Measurements from ENCODE around the gene PFKL. TPM values are rescaled to one million over a fixed set of nuclear protein-coding genes. Genes with fewer than 3 reads are reported as not detected.

PFKL gene
- total and polyA plus RNA-seq, 2 of the 8 experiments (the other 6 are each of a cell fraction or from before 2014, with no cell fraction given), result 80.2 to 82.3 TPM

DNA sequence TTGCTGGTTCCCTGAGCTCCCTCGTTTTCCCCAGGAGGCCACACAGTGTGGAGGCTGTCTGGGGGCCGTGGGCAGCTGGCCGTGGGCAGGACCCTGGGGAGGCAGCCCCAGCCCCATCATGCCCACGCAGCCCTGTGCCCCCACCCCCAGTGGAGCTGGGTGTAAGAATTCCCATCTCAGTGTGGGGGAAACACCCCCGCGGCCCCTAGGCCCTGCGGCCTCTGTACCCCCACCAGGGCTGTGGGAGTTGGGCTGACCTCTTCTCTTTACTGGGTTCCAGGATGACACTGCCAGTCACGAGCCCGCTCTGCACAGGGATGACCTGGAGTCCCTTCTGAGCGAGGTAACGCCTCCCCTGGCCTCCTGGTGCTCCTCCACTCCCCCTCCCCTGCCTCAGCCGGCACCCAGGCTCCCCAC is 3.7 kb upstream of the PFKL start:
- Histone ChIP-seq H3K4me2 (ENCODE audit: insufficient read depth in 1 of 2, low read depth in 2 of 2, low read length in 2 of 2) (no peak overlapping the region), H3K9ac (replicated peaks in 1 of 4; ENCODE audit: extremely low read depth in 1 of 4, low read depth in 3 of 4, low read length in 3 of 4) (no peak overlapping the region), H3K23me2 (ENCODE audit: low read depth, low read length) (peaks cover 12% of the 10 kb centered on the region; the same call in 1 of the 2 replicates), H3K79me1 (ENCODE audit: low read depth, low read length) (no peaks in the 10 kb centered on the region), H3K14ac (ENCODE audit: insufficient read length) (no peak overlapping the region), H3K27me3 (replicated peaks in 1 of 4; ENCODE audit: control insufficient read depth in 3 of 4, extremely low read depth in 1 of 4, insufficient read depth in 3 of 4, low read length in 3 of 4) (peaks cover 0 to 3% (median 0%) of the 10 kb centered on the region in 4 experiments; a peak in 2 of 7 replicates), H2BK12ac (ENCODE audit: low read depth, low read length) (no peak overlapping the region), H2BK5ac (ENCODE audit: low read depth, low read length) (no peak overlapping the region), H3K4me1 (replicated peaks in 1 of 4; ENCODE audit: control insufficient read depth in 3 of 4, insufficient read depth in 4 of 4, low read length in 3 of 4) (peaks cover 0 to 12% (median 4%) of the 10 kb centered on the region in 4 experiments; a peak in 5 of 7 replicates), H2BK20ac (ENCODE audit: low read length) (no peak overlapping the region), H3K27ac (ENCODE audit: low read depth, low read length) (no peak overlapping the region), H2BK15ac (ENCODE audit: low read length) (no peak overlapping the region), H3K4me3 (ENCODE audit: extremely low read depth in 1 of 4, insufficient read depth in 2 of 4, low read depth in 3 of 4, low read length in 4 of 4) (no peak overlapping the region), H3K4ac (replicated peaks; ENCODE audit: insufficient read length, low read depth, low read length) (no peak overlapping the region), H3K9me3 (ENCODE audit: insufficient read depth in 2 of 2, low read depth in 1 of 2, low read length in 1 of 2) (no peaks in the 10 kb centered on the region), H4K8ac (ENCODE audit: extremely low read depth, insufficient read depth, low read length) (no peak overlapping the region), H2AK5ac (ENCODE audit: low read depth, low read length) (no peak overlapping the region), H2BK120ac (replicated peaks; ENCODE audit: low read depth, low read length) (no peak overlapping the region), H3K56ac (replicated peaks; ENCODE audit: insufficient read length, low read depth, low read length) (no peak overlapping the region), H3K23ac (ENCODE audit: insufficient read length) (no peak overlapping the region), H3K79me2 (ENCODE audit: control insufficient read depth in 1 of 2, insufficient read depth in 2 of 2, low read length in 2 of 2) (no peaks in the 10 kb centered on the region), H2AFZ (ENCODE audit: low read length) (no peak overlapping the region), H4K20me1 (replicated peaks in 1 of 2; ENCODE audit: control insufficient read depth in 1 of 2, insufficient read depth in 2 of 2, low read length in 2 of 2) (peaks cover 0 to 2% of the 10 kb centered on the region in 2 experiments), H4K91ac (replicated peaks; ENCODE audit: insufficient read length, low read length) (no peak overlapping the region), H3K36me3 (ENCODE audit: control insufficient read depth in 2 of 4, insufficient read depth in 4 of 4, low read length in 3 of 4) (no peaks in the 10 kb centered on the region), H3K18ac (ENCODE audit: extremely low read depth, low read length) (no peak overlapping the region), H4K5ac (ENCODE audit: insufficient read length, low read depth, low read length) (no peak overlapping the region)
- POLR2A ChIA-PET (ENCODE audit: partially characterized antibody), result no interaction called here
- WGBS, 2 experiments (ENCODE audit: extremely low coverage in 1 of 2, insufficient coverage in 1 of 2, insufficient read length in 1 of 2, insufficient replicate concordance in 2 of 2, low coverage in 1 of 2, low lambda C conversion rate in 2 of 2, missing lambda C conversion rate in 1 of 2), result 93% methylated on average over 8 of the region's 12 CpGs; no CpG with 5 or more reads in 1 of the 2 experiments
- FAIRE-seq (no peak), DNase-seq (ENCODE audit: low read depth in 1 of 2, low spot score in 2 of 2) (no peak)
- CTCF ChIA-PET (ENCODE audit: partially characterized antibody), result interaction anchor here (1.0 to 5.0 kb wide), 3 partner anchors 10 to 33 kb away, joined by 3 to 53 read pairs (median 6); partner anchors contain the start of gene AIRE
- no peak for TF ChIP-seq SIN3A (conservative IDR thresholded peaks at IDR 0.05 in 1 of 2, IDR thresholded peaks at IDR 0.05 in 1 of 2; ENCODE audit: low read depth in 1 of 2, low read length in 2 of 2)
- TF ChIP-seq HDAC2 (IDR thresholded peaks at IDR 0.05; ENCODE audit: borderline replicate concordance in 1 of 2, low read depth in 2 of 2, low read length in 2 of 2), result no peak
- TF ChIP-seq CHD2 (IDR thresholded peaks at IDR 0.05; ENCODE audit: low read length), result no peak
- no peak for TF ChIP-seq GABPA (IDR thresholded peaks at IDR 0.05; ENCODE audit: borderline replicate concordance, insufficient read depth, low read length)
- no peak for TF ChIP-seq RFX5 (IDR thresholded peaks at IDR 0.05; ENCODE audit: borderline replicate concordance, low read depth, low read length)
- TF ChIP-seq CBX8 (IDR thresholded peaks at IDR 0.05; ENCODE audit: borderline replicate concordance, low read depth, low read length), result no peak
- TF ChIP-seq EZH2 (IDR thresholded peaks at IDR 0.05; ENCODE audit: low read depth, low read length, severe bottlenecking), result no peak
- TF ChIP-seq EP300 (IDR thresholded peaks at IDR 0.05; ENCODE audit: borderline replicate concordance in 1 of 2, low read depth in 2 of 2, low read length in 2 of 2), result no peak
- TF ChIP-seq BACH1 (IDR thresholded peaks at IDR 0.05; ENCODE audit: low read length), result no peak
- no peak for TF ChIP-seq CREB1 (IDR thresholded peaks at IDR 0.05)
- TF ChIP-seq, protein P1, sequence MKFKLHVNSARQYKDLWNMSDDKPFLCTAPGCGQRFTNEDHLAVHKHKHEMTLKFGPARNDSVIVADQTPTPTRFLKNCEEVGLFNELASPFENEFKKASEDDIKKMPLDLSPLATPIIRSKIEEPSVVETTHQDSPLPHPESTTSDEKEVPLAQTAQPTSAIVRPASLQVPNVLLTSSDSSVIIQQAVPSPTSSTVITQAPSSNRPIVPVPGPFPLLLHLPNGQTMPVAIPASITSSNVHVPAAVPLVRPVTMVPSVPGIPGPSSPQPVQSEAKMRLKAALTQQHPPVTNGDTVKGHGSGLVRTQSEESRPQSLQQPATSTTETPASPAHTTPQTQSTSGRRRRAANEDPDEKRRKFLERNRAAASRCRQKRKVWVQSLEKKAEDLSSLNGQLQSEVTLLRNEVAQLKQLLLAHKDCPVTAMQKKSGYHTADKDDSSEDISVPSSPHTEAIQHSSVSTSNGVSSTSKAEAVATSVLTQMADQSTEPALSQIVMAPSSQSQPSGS (IDR thresholded peaks at IDR 0.05; ENCODE audit: low read length), result no peak
- no peak for TF ChIP-seq NRF1 (IDR thresholded peaks at IDR 0.05; ENCODE audit: low read depth, low read length)

Data from H1 (cell line).